MCF 10A (cell line): ENCODE data around the gene IL36B. TPM values are rescaled to one million over a fixed set of nuclear protein-coding genes. Genes with fewer than 3 reads are reported as not detected.

Experiments
- BruUV-seq: library from RNA; stranded (reverse); fragments of 400-500 nt; replicated peaks from 2 replicates; lab custom pipeline; 2021; lab: Mats Ljungman, UMichigan
- CTCF ChIA-PET: fragments of 300-600 bp; sonication (Branson Sonifier 250); formaldehyde crosslinking; extraction: SDS; loops from one replicate; lab custom pipeline; 2021; ENCODE audit warnings: antibody characterized with exemption, inconsistent platforms; lab: Yijun Ruan, JAX
- POLR2A ChIA-PET: fragments of 300-600, 350-650 bp; sonication (Branson Sonifier 250); formaldehyde crosslinking; extraction: SDS; loops from one replicate; lab custom pipeline; 2020; ENCODE audit warnings: antibody characterized with exemption, inconsistent platforms; lab: Yijun Ruan, JAX
- DNase-seq: peaks from one replicate; pipeline ENCODE4 v3.0.0-alpha.2; 2018; ENCODE audit not compliant: unreplicated experiment
- H3K27ac Mint-ChIP-seq: one replicate; pipeline ENCODE4 v1.8.0; 2022; ENCODE audit warnings: mild to moderate bottlenecking, low read depth, mixed read lengths; ENCODE audit not compliant: unreplicated experiment
- H3K27me3 Mint-ChIP-seq: one replicate; pipeline ENCODE4 v1.8.0; 2022; ENCODE audit warnings: mixed read lengths; ENCODE audit not compliant: insufficient read depth, unreplicated experiment
- H3K36me3 Mint-ChIP-seq: one replicate; pipeline ENCODE4 v1.8.0; 2022; ENCODE audit warnings: mild to moderate bottlenecking, moderate library complexity, mixed read lengths; ENCODE audit not compliant: insufficient read depth, unreplicated experiment
- H3K4me1 Mint-ChIP-seq: one replicate; pipeline ENCODE4 v1.8.0; 2022; ENCODE audit warnings: mixed read lengths; ENCODE audit not compliant: insufficient read depth, unreplicated experiment
- H3K4me3 Mint-ChIP-seq: one replicate; pipeline ENCODE4 v1.8.0; 2022; ENCODE audit warnings: mild to moderate bottlenecking, moderate library complexity, mixed read lengths; ENCODE audit not compliant: unreplicated experiment
- H3K9me3 Mint-ChIP-seq: one replicate; pipeline ENCODE4 v1.8.0; 2022; ENCODE audit warnings: mixed read lengths; ENCODE audit not compliant: unreplicated experiment
- CTCF ChIP-seq: fragments of 200-600 bp; IDR thresholded peaks from one replicate; pipeline ENCODE4 v1.8.0; 2022; ENCODE audit warnings: antibody characterized with exemption, mild to moderate bottlenecking; ENCODE audit not compliant: unreplicated experiment
- intact Hi-C: fragments of 100-400 bp; cut with micrococcal nuclease; formaldehyde crosslinking; loops from 2 replicates; pipeline ENCODE4 v1.14.1; 2022
- total RNA-seq: library from RNA; stranded (reverse); gene quantifications from 2 replicates; pipeline ENCODE4 v1.2.3, GENCODE V29; 2022

The IL36B gene
- total RNA-seq, 1 experiment from 2014 or later: not detected

- no peaks in the 10 kb centered on the region for H3K9me3 Mint-ChIP-seq
- ChIA-PET POLR2A (no interaction called here), CTCF (no interaction called here)
- H3K27me3 Mint-ChIP-seq: no peaks in the 10 kb centered on the region
- no peak for DNase-seq
- no peak overlapping the region for H3K4me3 Mint-ChIP-seq
- intact Hi-C loops: no loop called here
- no TSS peak for BruUV-seq
- no peaks in the 10 kb centered on the region for H3K36me3 Mint-ChIP-seq
- H3K4me1 Mint-ChIP-seq: no peaks in the 10 kb centered on the region
- no peak for TF ChIP-seq CTCF
- H3K27ac Mint-ChIP-seq: no peak overlapping the region
Observed at GRCh38 chr2:113007250-113007649, 45.4 kb downstream of the IL36B start.

GRCh38 chr2:113005030-113005509 lies 47.6 kb downstream of the IL36B start, which contains the start of gene IL36A:
Gene IL36A (plus strand): TSS chr2:113005459. CDS start chr2:113005872, 413 bp downstream.
- Mint-ChIP-seq H3K36me3 (no peaks in the 10 kb centered on the region), H3K9me3 (peaks cover 18% of the 10 kb centered on the region)

GRCh38 chr2:113002677-113003076 lies 50.0 kb downstream of the IL36B start:
- CTCF ChIA-PET: no interaction called here
- H3K27me3 Mint-ChIP-seq: no peaks in the 10 kb centered on the region
- H3K27ac Mint-ChIP-seq: no peak overlapping the region

More at GRCh38 chr2:113005030-113005509, 47.6 kb downstream of the IL36B start, which contains the start of gene IL36A:
- Mint-ChIP-seq H3K4me3 (no peak within 1 kb of the TSS), H3K27me3 (no peaks in the 10 kb centered on the region), H3K4me1 (no peaks in the 10 kb centered on the region), H3K27ac (no peak within 1 kb of the TSS)
- no peak for TF ChIP-seq CTCF
- intact Hi-C loops: no loop called here
- no TSS peak for BruUV-seq
- DNase-seq: no peak
- CTCF ChIA-PET: no interaction called here
- POLR2A ChIA-PET: no interaction called here

GRCh38 chr2:113000436-113000835 lies 52.2 kb downstream of the IL36B start:
- intact Hi-C loops: no loop called here
- Mint-ChIP-seq H3K27me3 (no peaks in the 10 kb centered on the region), H3K27ac (no peak overlapping the region), H3K4me1 (no peaks in the 10 kb centered on the region), H3K9me3 (peaks cover 35% of the 10 kb centered on the region), H3K36me3 (no peaks in the 10 kb centered on the region), H3K4me3 (no peak overlapping the region)
- no TSS peak for BruUV-seq
- CTCF ChIA-PET: interaction anchor here (0.5 to 1.1 kb wide), 6 partner anchors 8 to 1132 kb away, joined by 3 to 5 read pairs (median 3); no protein-coding TSS in a partner anchor
- no peak for DNase-seq
- TF ChIP-seq CTCF: no peak
- POLR2A ChIA-PET: no interaction called here

More at GRCh38 chr2:113002677-113003076, 50.0 kb downstream of the IL36B start:
- POLR2A ChIA-PET: interaction anchor here (0.6 kb wide), 2 partner anchors 11 to 293 kb away, joined by 3 to 7 read pairs; no protein-coding TSS in a partner anchor
- no TSS peak for BruUV-seq
- H3K4me3 Mint-ChIP-seq: no peak overlapping the region
- intact Hi-C loops: no loop called here
- no peak for DNase-seq
- H3K4me1 Mint-ChIP-seq: no peaks in the 10 kb centered on the region
- peaks cover 35% of the 10 kb centered on the region for H3K9me3 Mint-ChIP-seq
- TF ChIP-seq CTCF: no peak
- no peaks in the 10 kb centered on the region for H3K36me3 Mint-ChIP-seq
